Measurements from ENCODE around the gene AGK. TPM values are rescaled to one million over a fixed set of nuclear protein-coding genes. Genes with fewer than 3 reads are reported as not detected.

AGK gene
- total and polyA plus RNA-seq, 4 donors, result 13.7 to 39.1 (median 20.9) TPM

DNA sequence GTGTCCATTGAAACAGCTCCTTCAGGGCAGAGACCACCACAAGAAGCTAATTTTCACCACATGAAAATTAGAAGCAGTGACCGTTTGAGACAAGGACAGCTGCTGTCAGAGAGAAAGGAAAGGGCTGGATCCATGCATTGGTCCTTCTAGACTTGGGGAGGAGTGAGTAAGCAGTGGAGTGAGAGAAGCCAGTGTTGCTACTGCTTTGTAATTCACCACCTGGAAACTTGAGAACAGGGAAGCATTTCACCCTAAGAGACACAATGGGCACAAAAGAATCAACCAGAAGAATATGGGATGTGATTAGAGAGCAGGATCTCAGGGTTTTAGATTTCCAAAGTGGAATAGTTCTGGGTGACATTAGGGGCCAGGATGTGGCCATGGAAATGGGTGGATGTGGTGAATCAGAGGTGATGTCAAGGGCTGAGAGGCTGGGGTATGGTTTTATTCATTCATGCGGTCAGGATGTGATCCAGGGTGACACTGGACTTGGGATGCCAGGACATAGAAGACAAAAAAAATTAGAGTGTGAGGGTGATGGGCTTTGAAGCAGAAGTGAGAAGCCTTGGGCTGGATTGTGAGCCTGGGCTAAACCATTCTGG, 89.1 kb downstream of the AGK start:
- ATAC-seq (ENCODE audit: insufficient read depth, low FRiP score), result no peak
- no peak overlapping the region for H3K9ac ChIP-seq (ENCODE audit: insufficient read depth in 1 of 2, low read length in 2 of 2)
- TF ChIP-seq, protein P1, sequence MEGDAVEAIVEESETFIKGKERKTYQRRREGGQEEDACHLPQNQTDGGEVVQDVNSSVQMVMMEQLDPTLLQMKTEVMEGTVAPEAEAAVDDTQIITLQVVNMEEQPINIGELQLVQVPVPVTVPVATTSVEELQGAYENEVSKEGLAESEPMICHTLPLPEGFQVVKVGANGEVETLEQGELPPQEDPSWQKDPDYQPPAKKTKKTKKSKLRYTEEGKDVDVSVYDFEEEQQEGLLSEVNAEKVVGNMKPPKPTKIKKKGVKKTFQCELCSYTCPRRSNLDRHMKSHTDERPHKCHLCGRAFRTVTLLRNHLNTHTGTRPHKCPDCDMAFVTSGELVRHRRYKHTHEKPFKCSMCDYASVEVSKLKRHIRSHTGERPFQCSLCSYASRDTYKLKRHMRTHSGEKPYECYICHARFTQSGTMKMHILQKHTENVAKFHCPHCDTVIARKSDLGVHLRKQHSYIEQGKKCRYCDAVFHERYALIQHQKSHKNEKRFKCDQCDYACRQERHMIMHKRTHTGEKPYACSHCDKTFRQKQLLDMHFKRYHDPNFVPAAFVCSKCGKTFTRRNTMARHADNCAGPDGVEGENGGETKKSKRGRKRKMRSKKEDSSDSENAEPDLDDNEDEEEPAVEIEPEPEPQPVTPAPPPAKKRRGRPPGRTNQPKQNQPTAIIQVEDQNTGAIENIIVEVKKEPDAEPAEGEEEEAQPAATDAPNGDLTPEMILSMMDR (IDR thresholded peaks at IDR 0.05; ENCODE audit: control extremely low read depth, extremely low read depth), result no peak
- H3K27me3 ChIP-seq (ENCODE audit: control insufficient read depth in 3 of 3, insufficient read depth in 3 of 3, low read length in 2 of 3), result no peaks in the 10 kb centered on the region
- 89 to 97% methylated on average over 2 of the region's 2 CpGs for WGBS, 2 donors
- no peaks in the 10 kb centered on the region for H3K9me3 ChIP-seq (ENCODE audit: control insufficient read depth in 4 of 4, insufficient read depth in 3 of 4, low read length in 3 of 4)
- peaks cover 0 to 20% (median 8%) of the 10 kb centered on the region in 4 donors for H3K36me3 ChIP-seq (ENCODE audit: control insufficient read depth in 4 of 4, insufficient read depth in 4 of 4, low read length in 4 of 4)
- no peaks in the 10 kb centered on the region for H3K4me1 ChIP-seq (ENCODE audit: control insufficient read depth in 5 of 5, insufficient read depth in 5 of 5, low read length in 5 of 5)
- no peak overlapping the region for H3K4me3 ChIP-seq
- H3K27ac ChIP-seq (ENCODE audit: low read depth in 1 of 2, low read length in 1 of 2), result no peak overlapping the region
- DNase-seq, result no peak

DNA sequence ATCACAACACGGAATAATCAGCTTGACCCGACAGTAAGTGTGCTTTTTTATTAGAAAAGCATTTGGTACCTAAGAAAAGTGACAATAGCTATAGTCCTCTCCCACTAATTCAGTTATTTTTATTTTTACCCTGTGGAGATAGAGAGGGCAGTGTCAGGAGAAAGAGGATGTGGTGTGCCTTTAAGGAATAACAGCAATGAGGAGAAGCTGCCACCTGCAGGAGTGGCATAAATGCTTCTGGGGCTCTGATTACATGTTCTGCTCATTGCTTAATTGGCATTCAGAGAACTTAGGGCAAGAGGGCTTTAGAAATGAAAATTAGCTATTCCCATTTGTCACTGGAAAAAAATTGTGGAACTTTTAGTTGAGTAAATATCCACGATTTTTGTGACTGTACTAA, 90.7 kb downstream of the AGK start:
- H3K36me3 ChIP-seq (ENCODE audit: control insufficient read depth in 4 of 4, insufficient read depth in 4 of 4, low read length in 4 of 4), result peaks cover 0 to 20% (median 8%) of the 10 kb centered on the region in 4 donors
- no peak overlapping the region for H3K9ac ChIP-seq (ENCODE audit: insufficient read depth in 1 of 2, low read length in 2 of 2)
- WGBS, 2 donors, result 93% methylated on average over 3 of the region's 3 CpGs
- no peaks in the 10 kb centered on the region for H3K27me3 ChIP-seq (ENCODE audit: control insufficient read depth in 3 of 3, insufficient read depth in 3 of 3, low read length in 2 of 3)
- ATAC-seq (ENCODE audit: insufficient read depth, low FRiP score), result no peak
- TF ChIP-seq, protein P1 (IDR thresholded peaks at IDR 0.05; ENCODE audit: control extremely low read depth, extremely low read depth), result no peak
- no peaks in the 10 kb centered on the region for H3K9me3 ChIP-seq (ENCODE audit: control insufficient read depth in 4 of 4, insufficient read depth in 3 of 4, low read length in 3 of 4)
- H3K4me3 ChIP-seq, result no peak overlapping the region
- DNase-seq, result no peak
- no peak overlapping the region for H3K27ac ChIP-seq (ENCODE audit: low read depth in 1 of 2, low read length in 1 of 2)
- no peaks in the 10 kb centered on the region for H3K4me1 ChIP-seq (ENCODE audit: control insufficient read depth in 5 of 5, insufficient read depth in 5 of 5, low read length in 5 of 5)

DNA sequence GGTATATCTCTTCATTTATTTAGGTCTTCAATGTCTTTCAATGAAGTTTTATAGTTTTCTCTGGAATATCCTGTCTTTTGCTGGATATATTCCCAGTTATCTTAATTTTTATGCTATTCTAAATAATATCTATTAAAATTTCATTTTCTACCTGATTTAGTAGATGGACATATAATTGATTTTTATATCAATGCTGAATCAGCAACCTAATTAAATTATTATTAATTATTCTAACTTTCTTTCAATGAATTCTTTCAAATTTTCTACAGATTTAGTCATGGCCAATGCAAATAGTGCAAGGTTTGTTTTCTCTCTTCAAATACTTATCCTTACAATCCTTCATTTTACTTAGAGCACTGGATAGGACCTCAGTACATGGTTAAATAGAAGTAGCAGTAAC, 94.0 kb downstream of the AGK start:
- peaks cover 0 to 20% (median 9%) of the 10 kb centered on the region in 4 donors for H3K36me3 ChIP-seq (ENCODE audit: control insufficient read depth in 4 of 4, insufficient read depth in 4 of 4, low read length in 4 of 4)
- peaks cover 0 to 3% (median 0%) of the 10 kb centered on the region in 5 donors for H3K4me1 ChIP-seq (ENCODE audit: control insufficient read depth in 5 of 5, insufficient read depth in 5 of 5, low read length in 5 of 5)
- H3K9me3 ChIP-seq (ENCODE audit: control insufficient read depth in 4 of 4, insufficient read depth in 3 of 4, low read length in 3 of 4), result no peaks in the 10 kb centered on the region
- H3K27me3 ChIP-seq (ENCODE audit: control insufficient read depth in 3 of 3, insufficient read depth in 3 of 3, low read length in 2 of 3), result no peaks in the 10 kb centered on the region
- DNase-seq, result no peak
- H3K9ac ChIP-seq (ENCODE audit: insufficient read depth in 1 of 2, low read length in 2 of 2), result no peak overlapping the region
- no peak overlapping the region for H3K27ac ChIP-seq (ENCODE audit: low read depth in 1 of 2, low read length in 1 of 2)
- TF ChIP-seq, protein P1 (IDR thresholded peaks at IDR 0.05; ENCODE audit: control extremely low read depth, extremely low read depth), result no peak
- ATAC-seq (ENCODE audit: insufficient read depth, low FRiP score), result no peak
- no peak overlapping the region for H3K4me3 ChIP-seq

All from lung (tissue), 12 donors.